Omental fat pad (tissue), 4 donors: ENCODE data around the gene PTPRD. TPM values are rescaled to one million over a fixed set of nuclear protein-coding genes. Genes with fewer than 3 reads are reported as not detected.

Experiments used
- ATAC-seq: fragments of 150-250 bp; one replicate; pipeline ENCODE4 v1.9.1; 2016; ENCODE audit warnings: mild to moderate bottlenecking, moderate library complexity; ENCODE audit not compliant: low FRiP score
- DNase-seq: peaks from one replicate; pipeline ENCODE4 v3.0.0-alpha.2; 2019; ENCODE audit warnings: low spot score
- CTCF ChIP-seq, 3 donors: fragments of 450-650 bp; IDR thresholded peaks; one replicate each; pipeline ENCODE4 v1.5.1; 2016 to 2017; ENCODE audit warnings: antibody characterized with exemption in 3 of 3, mild to moderate bottlenecking in 3 of 3, moderate library complexity in 2 of 3
- total RNA-seq, 4 donors: library from RNA; depleted of rRNA; stranded (reverse); fragments of >200 nt; gene quantifications; one replicate each; pipeline ENCODE4 v1.1.0, GENCODE V29; 2016

Gene PTPRD
- total RNA-seq, 4 donors from 2014 or later = 3.5 to 34.2 (median 11.2) TPM

- TF ChIP-seq CTCF (IDR thresholded peaks at IDR 0.05) = no peak
- no peak for ATAC-seq
- DNase-seq = no peak
These were observed 2248.6 kb downstream of the PTPRD start for GRCh38 chr9:8364026-8364752.

GRCh38 chr9:8362250-8362649 lies 2250.6 kb downstream of the PTPRD start:
- ATAC-seq = no peak
- no peak for DNase-seq
- no peak for TF ChIP-seq CTCF (IDR thresholded peaks at IDR 0.05)

GRCh38 chr9:8361364-8361763 lies 2251.4 kb downstream of the PTPRD start:
- ATAC-seq = no peak
- no peak for TF ChIP-seq CTCF (IDR thresholded peaks at IDR 0.05)
- DNase-seq = no peak

- DNase-seq = no peak
- TF ChIP-seq CTCF (IDR thresholded peaks at IDR 0.05) = no peak
- ATAC-seq = no peak
These were observed 2256.4 kb downstream of the PTPRD start for GRCh38 chr9:8356406-8356805.

- DNase-seq = no peak
- ATAC-seq = no peak
- no peak for TF ChIP-seq CTCF (IDR thresholded peaks at IDR 0.05)
These were observed 2261.4 kb downstream of the PTPRD start for GRCh38 chr9:8351436-8351835.

GRCh38 chr9:8349901-8350300 lies 2262.9 kb downstream of the PTPRD start:
- TF ChIP-seq CTCF (IDR thresholded peaks at IDR 0.05) = no peak
- DNase-seq (no peak), ATAC-seq (no peak)

GRCh38 chr9:8349376-8349775 lies 2263.4 kb downstream of the PTPRD start:
- ATAC-seq = no peak
- DNase-seq = no peak
- TF ChIP-seq CTCF (IDR thresholded peaks at IDR 0.05) = no peak
